Activated naive CD8-positive, alpha-beta T cell treated with anti-CD3 and anti-CD28 coated beads, Interleukin-2, amount 10 ng/mL, durations not matched to agents 7 days and 5 days (primary cell): Measurements from ENCODE around the gene AGO3. TPM values are rescaled to one million over a fixed set of nuclear protein-coding genes. Genes with fewer than 3 reads are reported as not detected.
"Not testable (repeated sequence)": the region's sequence is repeated elsewhere in the genome, so short reads cannot be mapped to it uniquely, and the experiment has no call there.

Experiments used
- ATAC-seq: fragments of 150-1000 bp; cut with Tn5 transposase; one replicate; pipeline ENCODE4 v1.10.0; 2021; ENCODE audit warnings: low read depth, moderate library complexity
- POLR2A ChIA-PET: fragments of 350-600 bp; sonication (Branson Sonifier 250); formaldehyde crosslinking; loops from one replicate; lab custom pipeline; 2021; ENCODE audit warnings: antibody characterized with exemption; lab: Charles Lee
- DNase-seq: peaks from one replicate; pipeline ENCODE4 v3.0.0; 2021
- H3K27ac Mint-ChIP-seq: one replicate; pipeline ENCODE4 v1.8.0; 2022; ENCODE audit warnings: mild to moderate bottlenecking, mixed read lengths
- H3K27me3 Mint-ChIP-seq: one replicate; pipeline ENCODE4 v1.8.0; 2022; ENCODE audit warnings: mild to moderate bottlenecking, moderate library complexity, mixed read lengths
- H3K36me3 Mint-ChIP-seq: one replicate; pipeline ENCODE4 v1.8.0; 2021; ENCODE audit warnings: mild to moderate bottlenecking, mixed read lengths
- H3K4me1 Mint-ChIP-seq: one replicate; pipeline ENCODE4 v1.8.0; 2021; ENCODE audit warnings: mixed read lengths
- H3K4me3 Mint-ChIP-seq: one replicate; pipeline ENCODE4 v1.8.0; 2022; ENCODE audit warnings: mild to moderate bottlenecking, moderate library complexity, mixed read lengths
- H3K9me3 Mint-ChIP-seq: one replicate; pipeline ENCODE4 v1.8.0; 2021; ENCODE audit warnings: mixed read lengths
- total RNA-seq, 2 experiments: library from RNA; stranded (reverse); gene quantifications; one replicate each; pipeline ENCODE4 v1.2.3, GENCODE V29; 2021

AGO3 gene
- total RNA-seq, 2 experiments from 2014 or later = 26.5 to 34.0 TPM

DNA sequence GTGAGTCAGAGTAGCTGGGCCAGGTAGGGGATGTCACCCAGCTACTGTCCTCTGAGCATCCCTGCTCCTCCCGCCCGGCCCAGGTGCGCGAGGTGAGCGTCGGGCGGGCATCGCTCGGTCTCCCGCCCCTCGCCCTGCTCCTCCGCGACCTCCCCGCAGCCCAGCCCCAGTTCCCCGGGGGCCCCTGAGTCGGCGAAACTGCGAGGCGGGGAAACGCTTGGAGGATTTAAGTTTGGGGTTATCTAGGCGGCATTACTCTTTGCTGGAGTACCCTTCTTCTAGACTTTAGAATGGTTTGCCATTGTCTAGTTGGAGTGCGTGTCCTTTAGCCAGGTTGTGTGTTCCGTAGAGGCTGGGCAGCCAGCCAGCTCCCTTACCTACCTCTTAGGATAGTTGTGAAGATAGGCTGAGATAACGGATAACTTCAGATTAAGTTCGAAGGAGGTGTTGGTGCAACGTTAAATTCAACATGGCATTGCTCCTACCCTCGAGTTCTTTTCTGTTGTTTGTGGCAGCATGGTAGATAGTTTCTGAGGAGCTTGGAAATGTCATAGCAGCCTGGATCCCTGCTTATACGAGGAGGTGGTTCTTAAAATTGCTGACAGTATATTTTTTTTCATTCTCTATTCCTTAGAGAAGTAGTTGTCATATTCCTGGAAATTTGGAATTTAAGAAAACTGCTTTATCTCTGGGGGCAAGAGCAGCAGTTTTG, 697 bp downstream of the AGO3 start:
- POLR2A ChIA-PET = interaction anchor here (0.5 to 2.6 kb wide), 20 partner anchors 9 to 640 kb away, joined by 3 to 27 read pairs (median 4); partner anchors contain the start of genes AGO1, CLSPN, KIAA0319L and NCDN
- ATAC-seq (no peak), DNase-seq (no peak)
- no peaks in the 10 kb centered on the region for H3K36me3 Mint-ChIP-seq
- H3K27me3 Mint-ChIP-seq = no peaks in the 10 kb centered on the region
- no peaks in the 10 kb centered on the region for H3K9me3 Mint-ChIP-seq
- H3K4me3 Mint-ChIP-seq = peak overlapping the region; percentile 92
- H3K27ac Mint-ChIP-seq = peak overlapping the region; percentile 90
- H3K4me1 Mint-ChIP-seq = peaks cover 29% of the 10 kb centered on the region

DNA sequence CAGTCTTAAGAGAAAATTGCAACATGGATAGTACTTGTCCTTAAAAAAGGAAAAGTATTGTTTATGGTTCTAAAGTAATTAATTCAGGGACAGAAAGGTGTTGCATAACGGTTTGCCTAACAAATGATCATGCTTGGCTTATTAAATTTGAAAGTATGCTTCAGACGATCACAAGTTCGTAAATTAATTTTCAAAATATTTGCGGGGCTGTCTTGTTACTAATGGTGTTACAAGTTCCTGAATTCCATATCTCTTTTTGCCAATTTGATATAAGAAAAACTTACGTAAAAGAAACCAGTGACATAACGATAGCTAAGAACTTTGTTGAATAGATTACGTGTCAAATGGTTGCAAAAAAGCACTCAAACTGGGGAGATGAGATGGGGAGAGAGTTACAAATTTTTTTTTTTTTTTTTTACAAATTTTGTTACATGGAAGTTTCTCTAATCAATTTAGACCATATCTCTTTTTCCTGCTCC, 1.3 kb downstream of the AGO3 start:
- H3K36me3 Mint-ChIP-seq = no peaks in the 10 kb centered on the region
- peaks cover 29% of the 10 kb centered on the region for H3K4me1 Mint-ChIP-seq
- ATAC-seq (no peak), DNase-seq (no peak)
- H3K4me3 Mint-ChIP-seq = peak overlapping the region; percentile 92
- H3K27ac Mint-ChIP-seq = peak overlapping the region; percentile 90
- no peaks in the 10 kb centered on the region for H3K27me3 Mint-ChIP-seq
- no peaks in the 10 kb centered on the region for H3K9me3 Mint-ChIP-seq
- POLR2A ChIA-PET = interaction anchor here (0.7 to 2.6 kb wide), 4 partner anchors 9 to 50 kb away, joined by 4 to 27 read pairs (median 6); partner anchors contain the start of gene AGO1

DNA sequence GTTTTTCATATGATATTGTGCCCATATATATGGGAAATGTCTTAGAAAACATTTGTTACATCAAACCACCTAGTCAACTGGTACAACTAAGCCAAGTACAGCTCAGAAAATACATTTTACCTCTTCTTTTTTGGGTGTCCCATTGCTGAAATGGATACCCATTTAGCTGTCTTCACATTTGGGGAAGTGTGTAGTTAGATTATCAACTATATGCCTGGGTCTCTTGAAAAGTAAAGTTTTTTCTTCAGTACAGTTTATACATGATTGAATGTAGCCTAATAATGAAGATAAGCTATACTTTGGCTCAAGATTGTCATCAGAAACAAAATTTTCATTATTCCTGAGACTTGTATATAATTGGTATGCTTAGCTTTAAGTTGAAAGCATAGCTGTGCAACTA, 2.0 kb downstream of the AGO3 start:
- Mint-ChIP-seq H3K27me3 (no peaks in the 10 kb centered on the region), H3K9me3 (no peaks in the 10 kb centered on the region), H3K4me3 (peak overlapping the region; percentile 92), H3K36me3 (no peaks in the 10 kb centered on the region), H3K4me1 (peaks cover 29% of the 10 kb centered on the region), H3K27ac (no peak overlapping the region)
- no peak for DNase-seq
- POLR2A ChIA-PET = interaction anchor here (1.2 to 1.3 kb wide), 2 partner anchors 9 to 49 kb away, joined by 4 to 7 read pairs; partner anchors contain the start of gene AGO1
- ATAC-seq = no peak

DNA sequence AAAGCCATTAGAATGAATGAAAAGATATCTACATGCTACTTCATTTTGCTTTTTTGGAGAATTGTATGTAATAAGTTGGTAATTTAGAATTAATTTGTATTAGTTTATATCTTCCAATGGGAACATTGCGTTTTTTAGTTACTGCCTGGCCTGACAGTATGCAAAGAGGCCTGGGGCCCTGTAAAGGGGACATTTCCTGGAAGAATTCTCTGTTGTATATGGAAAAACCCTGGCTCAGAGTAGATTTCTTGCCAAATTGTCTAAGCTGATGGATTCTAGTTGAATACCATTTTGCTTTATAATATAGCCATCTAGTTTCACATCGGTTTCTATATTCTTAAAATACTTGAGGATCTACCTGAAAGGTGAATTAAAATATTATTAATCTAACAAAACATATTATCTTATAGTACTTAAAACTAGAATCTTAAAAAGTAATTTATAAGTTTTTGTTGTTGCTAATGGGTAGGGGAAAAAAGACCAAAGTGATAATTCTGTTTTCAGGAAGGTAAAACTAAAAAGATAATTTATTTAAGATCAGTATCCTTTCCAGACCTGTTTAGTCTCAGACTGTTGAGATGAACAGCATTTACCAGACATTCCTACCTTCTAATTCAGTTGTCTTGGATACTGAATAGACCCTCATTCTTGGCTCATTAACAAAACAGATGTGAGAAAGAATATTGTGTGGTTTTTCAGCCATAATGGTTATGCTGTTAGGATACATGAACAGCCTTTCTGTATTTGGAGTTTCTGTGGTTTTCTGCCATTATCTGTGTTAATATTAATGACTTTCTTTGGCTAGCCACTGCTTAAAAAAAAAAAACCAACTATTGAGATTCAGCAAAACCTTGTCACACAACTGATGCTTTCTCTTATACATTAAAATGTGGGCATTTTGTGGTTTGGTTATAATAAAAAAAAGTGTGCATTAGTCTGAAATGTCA, 4.8 kb downstream of the AGO3 start:
- H3K27ac Mint-ChIP-seq = no peak overlapping the region
- peaks cover 2% of the 10 kb centered on the region for H3K36me3 Mint-ChIP-seq
- POLR2A ChIA-PET = no interaction called here
- H3K27me3 Mint-ChIP-seq = no peaks in the 10 kb centered on the region
- H3K9me3 Mint-ChIP-seq = no peaks in the 10 kb centered on the region
- H3K4me1 Mint-ChIP-seq = peaks cover 29% of the 10 kb centered on the region
- DNase-seq (no peak), ATAC-seq (no peak)
- no peak overlapping the region for H3K4me3 Mint-ChIP-seq

DNA sequence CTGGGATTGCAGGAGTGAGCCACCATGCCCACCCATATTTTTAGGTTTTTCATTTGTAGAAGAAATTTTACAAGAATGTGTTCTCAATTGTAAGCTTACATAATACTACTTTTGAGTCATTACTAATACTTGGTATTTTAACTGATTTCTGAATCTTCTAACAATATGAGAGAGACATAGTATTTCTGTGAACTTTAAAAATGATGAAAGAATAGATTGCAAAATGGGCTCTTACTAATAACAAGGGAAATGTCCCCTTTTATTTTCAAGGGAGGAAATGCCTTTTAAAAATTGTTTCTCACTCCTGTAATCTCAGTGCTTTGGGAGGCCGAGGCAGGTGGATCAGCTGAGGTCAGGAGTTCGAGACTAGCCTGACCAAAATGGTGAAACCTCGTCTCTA, 5.9 kb downstream of the AGO3 start:
- H3K9me3 Mint-ChIP-seq = no peaks in the 10 kb centered on the region
- H3K27me3 Mint-ChIP-seq = no peaks in the 10 kb centered on the region
- H3K4me1 Mint-ChIP-seq = peaks cover 34% of the 10 kb centered on the region
- peaks cover 8% of the 10 kb centered on the region for H3K36me3 Mint-ChIP-seq
- ATAC-seq = no peak
- no peak overlapping the region for H3K4me3 Mint-ChIP-seq
- no peak overlapping the region for H3K27ac Mint-ChIP-seq
- POLR2A ChIA-PET = no interaction called here
- DNase-seq = no peak

DNA sequence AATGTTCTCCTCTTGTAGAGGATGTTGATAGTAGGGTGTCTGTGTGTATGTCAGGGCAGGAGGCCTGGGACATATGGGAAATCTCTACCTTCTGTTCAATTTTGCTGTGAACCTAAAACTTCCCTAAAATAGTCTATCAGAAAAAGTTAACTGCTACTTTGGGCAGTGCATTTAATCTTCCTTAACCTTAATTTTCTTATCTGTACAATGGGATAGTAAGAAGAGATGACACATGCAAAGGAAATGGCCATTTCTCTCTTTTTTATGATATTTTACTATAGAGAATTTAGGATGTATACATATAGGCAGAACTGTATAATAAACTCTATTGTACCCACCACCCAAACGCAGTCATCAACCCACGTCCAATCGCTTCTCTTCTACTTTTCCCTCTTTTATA, 8.6 kb downstream of the AGO3 start:
- Mint-ChIP-seq H3K27me3 (no peaks in the 10 kb centered on the region), H3K4me3 (no peak overlapping the region), H3K9me3 (no peaks in the 10 kb centered on the region), H3K36me3 (peaks cover 10% of the 10 kb centered on the region), H3K27ac (no peak overlapping the region), H3K4me1 (peaks cover 28% of the 10 kb centered on the region)
- no peak for ATAC-seq
- POLR2A ChIA-PET = no interaction called here
- DNase-seq = no peak

DNA sequence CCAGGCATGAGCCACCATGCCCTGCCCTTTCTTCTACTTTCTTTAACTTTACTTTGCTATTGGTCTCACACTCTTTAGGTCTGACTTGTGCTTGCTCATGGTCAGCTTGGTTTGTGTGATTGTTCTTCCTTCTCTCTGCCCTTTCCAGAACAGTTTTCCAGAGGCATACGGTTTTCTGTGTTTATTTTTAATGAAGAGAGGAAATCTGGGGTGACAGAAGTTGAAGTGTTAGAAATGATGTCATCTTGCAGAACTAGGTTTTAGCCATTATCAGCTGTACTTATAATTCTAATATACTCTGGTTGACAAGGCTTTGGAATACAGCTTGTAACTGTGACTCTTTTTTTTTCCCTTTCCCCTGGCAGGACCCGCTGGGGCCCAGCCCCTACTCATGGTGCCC, 14.4 kb downstream of the AGO3 start:
- Mint-ChIP-seq H3K27me3 (no peaks in the 10 kb centered on the region), H3K4me3 (no peak overlapping the region), H3K27ac (no peak overlapping the region), H3K4me1 (peaks cover 33% of the 10 kb centered on the region), H3K9me3 (no peaks in the 10 kb centered on the region), H3K36me3 (peaks cover 25% of the 10 kb centered on the region)
- no peak for DNase-seq
- no peak for ATAC-seq
- POLR2A ChIA-PET = interaction anchor here (2.2 kb wide), 1 partner anchor 14 kb away, joined by 10 read pairs; the partner anchor contains the start of gene AGO3

DNA sequence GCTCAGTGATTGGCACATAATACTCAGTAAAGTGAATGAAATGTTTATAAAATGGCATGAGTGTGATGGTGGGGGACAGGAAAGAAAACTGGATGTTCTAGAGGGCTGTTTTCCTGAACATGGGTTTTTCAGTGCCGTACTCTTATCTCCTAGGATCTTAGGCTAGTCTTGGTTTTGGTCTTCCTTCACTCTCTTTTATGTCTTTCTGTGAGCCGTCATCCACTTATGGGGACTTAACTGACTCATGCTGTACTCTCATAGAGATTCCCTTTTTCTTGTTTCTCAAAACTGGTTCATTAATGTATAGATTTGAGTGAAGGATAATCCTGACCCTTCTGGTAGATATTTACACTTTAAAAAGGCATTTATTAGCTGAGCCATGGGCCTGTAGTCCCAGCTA, 16.6 kb downstream of the AGO3 start:
- peaks cover 18% of the 10 kb centered on the region for H3K4me1 Mint-ChIP-seq
- H3K27ac Mint-ChIP-seq = no peak overlapping the region
- peaks cover 20% of the 10 kb centered on the region for H3K36me3 Mint-ChIP-seq
- DNase-seq (no peak), ATAC-seq (no peak)
- POLR2A ChIA-PET = interaction anchor here (0.5 kb wide), 1 partner anchor 254 kb away, joined by 3 read pairs; no protein-coding TSS in a partner anchor
- H3K27me3 Mint-ChIP-seq = no peaks in the 10 kb centered on the region
- no peaks in the 10 kb centered on the region for H3K9me3 Mint-ChIP-seq
- no peak overlapping the region for H3K4me3 Mint-ChIP-seq

DNA sequence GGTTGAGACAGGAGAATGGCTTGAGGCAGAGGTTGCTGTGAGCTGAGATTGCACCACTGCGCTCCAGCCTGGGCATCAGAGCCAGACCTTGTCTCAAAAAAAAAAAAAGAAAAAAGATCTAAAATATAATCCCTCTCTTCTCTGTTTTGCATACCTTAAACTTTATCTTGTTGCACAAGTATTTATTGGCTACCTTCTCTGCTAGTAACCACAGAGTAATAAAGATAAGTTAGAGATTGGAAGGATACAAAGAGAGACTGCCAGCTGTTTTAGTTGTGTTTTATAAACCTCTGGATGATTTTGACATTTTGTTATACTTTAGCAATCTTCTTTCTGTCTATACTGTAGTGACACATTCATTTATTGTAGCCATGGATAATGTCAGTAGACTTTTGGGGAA, 27.7 kb downstream of the AGO3 start:
- H3K4me3 Mint-ChIP-seq = no peak overlapping the region
- DNase-seq = no peak
- no peak overlapping the region for H3K27ac Mint-ChIP-seq
- H3K9me3 Mint-ChIP-seq = no peaks in the 10 kb centered on the region
- H3K27me3 Mint-ChIP-seq = no peaks in the 10 kb centered on the region
- peaks cover 10% of the 10 kb centered on the region for H3K36me3 Mint-ChIP-seq
- ATAC-seq = no peak
- H3K4me1 Mint-ChIP-seq = peaks cover 3% of the 10 kb centered on the region
- POLR2A ChIA-PET = interaction anchor here (0.7 to 0.9 kb wide), 2 partner anchors 24 to 28 kb away, joined by 3 read pairs; partner anchors contain the start of gene AGO3

DNA sequence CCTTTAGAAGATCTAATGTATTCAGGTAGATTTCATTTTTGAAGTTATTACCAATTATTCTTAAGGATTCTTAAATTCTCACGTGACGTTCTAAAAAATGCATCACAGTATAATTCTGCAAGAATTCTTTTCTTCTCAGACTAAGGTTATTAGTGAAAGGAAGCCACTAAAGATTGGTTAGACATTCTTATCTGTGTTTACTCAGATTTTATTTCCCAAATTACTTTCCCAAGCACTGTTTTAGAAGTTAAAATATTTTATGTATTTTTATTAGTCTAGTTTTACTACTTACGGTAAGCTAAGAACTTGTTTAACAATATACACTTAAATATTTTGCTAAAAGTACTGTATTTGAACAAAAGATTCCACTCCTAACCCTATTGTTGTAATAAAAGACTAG, 28.4 kb downstream of the AGO3 start:
- POLR2A ChIA-PET = no interaction called here
- H3K27ac Mint-ChIP-seq = no peak overlapping the region
- DNase-seq (no peak), ATAC-seq (no peak)
- peaks cover 3% of the 10 kb centered on the region for H3K4me1 Mint-ChIP-seq
- H3K36me3 Mint-ChIP-seq = peaks cover 10% of the 10 kb centered on the region
- H3K27me3 Mint-ChIP-seq = no peaks in the 10 kb centered on the region
- no peak overlapping the region for H3K4me3 Mint-ChIP-seq
- H3K9me3 Mint-ChIP-seq = no peaks in the 10 kb centered on the region

DNA sequence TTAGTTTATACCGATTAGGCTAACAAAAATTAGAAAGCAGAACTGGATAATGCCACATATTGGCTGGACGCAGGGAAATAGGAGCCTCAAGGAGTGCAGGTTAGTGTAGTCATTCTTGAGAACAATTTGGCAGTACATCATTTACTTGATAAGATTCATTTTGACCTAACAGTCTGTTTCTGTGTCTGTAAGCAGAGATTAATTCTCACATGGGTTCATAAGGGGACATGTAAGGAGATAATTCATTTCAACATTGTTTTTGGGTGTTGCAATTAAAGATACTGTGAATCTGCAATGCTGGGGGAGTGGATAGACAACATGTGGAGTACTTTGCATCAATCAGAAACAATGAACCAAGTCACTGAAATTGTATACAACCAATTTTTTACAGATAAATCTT, 32.0 kb downstream of the AGO3 start:
- ATAC-seq (no peak), DNase-seq (no peak)
- POLR2A ChIA-PET = no interaction called here
- H3K27ac Mint-ChIP-seq = no peak overlapping the region
- H3K4me1 Mint-ChIP-seq = no peaks in the 10 kb centered on the region
- H3K27me3 Mint-ChIP-seq = no peaks in the 10 kb centered on the region
- H3K4me3 Mint-ChIP-seq = no peak overlapping the region
- no peaks in the 10 kb centered on the region for H3K9me3 Mint-ChIP-seq
- peaks cover 9% of the 10 kb centered on the region for H3K36me3 Mint-ChIP-seq

DNA sequence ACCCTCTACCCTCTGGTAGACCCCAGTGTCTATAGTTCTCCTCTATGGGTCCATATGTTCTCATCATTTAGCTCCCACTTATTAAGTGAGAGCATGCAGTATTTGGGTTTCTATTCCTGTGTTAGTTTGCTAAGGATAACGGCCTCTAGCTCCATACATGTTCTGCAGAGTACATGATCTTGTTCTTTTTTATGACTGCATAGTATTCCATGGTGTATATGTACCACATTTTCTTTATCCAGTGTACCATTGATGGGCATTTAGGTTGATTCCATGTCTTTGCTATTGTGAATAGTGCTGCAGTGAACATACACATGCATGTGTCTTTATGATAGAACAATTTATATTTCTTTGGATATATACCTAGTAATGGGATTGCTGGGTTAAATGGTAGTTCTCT, 33.4 kb downstream of the AGO3 start:
- POLR2A ChIA-PET, H3K4me3 Mint-ChIP-seq, H3K27ac Mint-ChIP-seq, H3K27me3 Mint-ChIP-seq, H3K9me3 Mint-ChIP-seq, DNase-seq, H3K4me1 Mint-ChIP-seq, ATAC-seq: not testable (repeated sequence)
- peaks cover 19% of the 10 kb centered on the region for H3K36me3 Mint-ChIP-seq

DNA sequence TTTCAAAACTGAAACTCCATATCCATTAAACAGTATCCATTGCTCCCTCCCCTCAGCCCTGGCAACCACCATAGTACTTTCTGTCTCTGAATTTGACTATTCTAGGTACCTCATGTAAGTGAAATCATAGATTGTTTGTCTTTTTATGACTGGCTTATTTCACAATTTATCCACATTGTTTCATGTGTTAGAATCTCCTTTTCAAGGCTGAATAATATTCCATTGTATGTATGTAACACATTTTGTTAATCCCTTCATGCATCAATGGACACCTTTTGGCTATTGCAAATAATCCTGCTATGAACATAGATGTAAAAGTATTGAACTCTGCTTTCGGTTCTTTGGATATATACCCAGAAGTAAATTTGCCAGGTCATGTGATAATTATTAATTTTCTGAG, 37.5 kb downstream of the AGO3 start:
- POLR2A ChIA-PET = no interaction called here
- ATAC-seq (no peak), DNase-seq (no peak)
- H3K4me1 Mint-ChIP-seq = no peaks in the 10 kb centered on the region
- H3K9me3 Mint-ChIP-seq = no peaks in the 10 kb centered on the region
- H3K4me3 Mint-ChIP-seq = no peak overlapping the region
- peaks cover 29% of the 10 kb centered on the region for H3K36me3 Mint-ChIP-seq
- H3K27ac Mint-ChIP-seq = no peak overlapping the region
- no peaks in the 10 kb centered on the region for H3K27me3 Mint-ChIP-seq
